NCI-H2081 (cell line): Measurements from ENCODE around the gene NOL4L.

Experiments
- DNase-seq, 2 experiments: peaks; one replicate each; lab custom pipeline; 2025; lab: John Stamatoyannopoulos, UW

Gene NOL4L

DNA sequence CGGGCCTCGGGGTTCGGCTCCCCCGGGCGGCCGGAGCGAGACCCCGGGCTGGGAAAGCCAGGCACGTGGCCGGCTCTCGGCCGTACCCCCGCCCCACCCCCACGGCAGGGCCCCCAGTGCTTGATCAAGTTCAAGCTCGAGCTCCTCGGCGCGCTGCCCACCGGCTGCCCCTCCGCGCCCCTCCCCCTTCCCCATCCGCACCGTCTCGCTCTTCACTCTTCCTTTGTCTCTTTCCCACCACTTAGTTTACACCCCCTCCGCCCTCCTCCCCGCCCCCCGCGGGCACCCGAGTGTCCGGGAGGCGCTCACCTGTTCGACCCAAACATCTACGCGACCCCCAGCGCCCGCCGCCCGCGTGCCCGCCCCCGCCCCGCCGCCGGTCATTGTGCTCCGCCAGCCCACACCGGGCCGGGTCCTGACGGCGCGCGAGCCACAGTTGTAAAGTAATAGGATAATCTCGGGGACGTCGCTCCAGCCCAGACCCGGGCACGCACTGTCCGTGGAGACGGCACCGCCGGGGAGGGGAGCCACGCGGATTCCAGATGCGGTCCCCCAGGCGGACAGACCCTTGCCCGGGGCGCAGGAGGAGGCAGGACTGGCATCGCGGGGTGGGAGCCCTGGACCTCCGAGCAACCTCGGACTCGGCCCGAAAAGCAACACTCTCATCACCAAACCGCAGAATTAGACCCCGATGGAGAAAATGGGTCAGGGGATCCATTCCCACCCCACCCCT lies 100.7 kb downstream of the NOL4L start:
- DNase-seq = peak in 1 of 2 experiments; percentile 16

DNA sequence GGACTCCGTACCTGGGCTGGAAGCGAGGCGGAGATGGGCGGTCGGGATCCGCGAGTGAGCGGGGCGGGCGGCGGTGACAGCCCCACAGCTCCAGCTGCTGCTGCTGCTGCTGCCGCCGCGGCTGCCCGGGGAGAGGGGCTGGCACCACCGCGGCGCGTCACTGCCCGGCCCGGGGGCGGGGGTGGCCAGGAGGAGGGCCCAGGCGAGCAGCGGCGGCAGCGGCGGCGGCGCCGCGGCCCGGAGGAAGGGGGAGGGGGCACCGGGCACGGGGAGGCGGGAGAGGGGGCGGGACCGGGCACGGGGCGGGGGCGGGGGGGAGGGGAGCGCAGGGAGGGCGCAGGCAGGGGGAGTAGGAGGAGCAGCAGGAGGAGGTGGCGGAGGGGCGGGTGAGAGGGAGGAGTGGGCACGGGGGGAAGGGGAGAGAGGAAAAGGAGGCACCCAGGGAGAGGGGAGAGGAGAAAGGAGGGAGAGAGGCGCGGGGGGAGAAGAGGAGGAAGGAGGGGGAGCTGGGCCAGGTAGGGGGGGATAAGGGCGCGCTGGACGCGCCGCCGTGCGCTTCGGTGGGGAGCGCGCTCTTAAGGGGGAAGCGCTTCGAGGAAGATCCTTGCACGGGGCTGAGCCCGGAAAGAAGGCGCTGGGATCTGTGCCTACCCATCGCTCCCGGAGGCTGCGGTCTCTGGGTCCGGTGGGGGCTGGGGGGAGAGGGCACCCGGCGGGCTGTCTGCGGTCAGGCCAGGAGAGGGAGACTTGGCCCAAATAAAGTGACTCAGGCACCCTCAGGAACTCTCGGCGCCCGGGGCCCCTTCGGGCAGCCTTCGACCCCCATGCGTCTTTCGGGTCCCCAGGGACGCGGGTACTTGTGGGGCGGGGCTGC lies 101.5 kb downstream of the NOL4L start:
- peak; percentile 88 to 93 for DNase-seq

DNA sequence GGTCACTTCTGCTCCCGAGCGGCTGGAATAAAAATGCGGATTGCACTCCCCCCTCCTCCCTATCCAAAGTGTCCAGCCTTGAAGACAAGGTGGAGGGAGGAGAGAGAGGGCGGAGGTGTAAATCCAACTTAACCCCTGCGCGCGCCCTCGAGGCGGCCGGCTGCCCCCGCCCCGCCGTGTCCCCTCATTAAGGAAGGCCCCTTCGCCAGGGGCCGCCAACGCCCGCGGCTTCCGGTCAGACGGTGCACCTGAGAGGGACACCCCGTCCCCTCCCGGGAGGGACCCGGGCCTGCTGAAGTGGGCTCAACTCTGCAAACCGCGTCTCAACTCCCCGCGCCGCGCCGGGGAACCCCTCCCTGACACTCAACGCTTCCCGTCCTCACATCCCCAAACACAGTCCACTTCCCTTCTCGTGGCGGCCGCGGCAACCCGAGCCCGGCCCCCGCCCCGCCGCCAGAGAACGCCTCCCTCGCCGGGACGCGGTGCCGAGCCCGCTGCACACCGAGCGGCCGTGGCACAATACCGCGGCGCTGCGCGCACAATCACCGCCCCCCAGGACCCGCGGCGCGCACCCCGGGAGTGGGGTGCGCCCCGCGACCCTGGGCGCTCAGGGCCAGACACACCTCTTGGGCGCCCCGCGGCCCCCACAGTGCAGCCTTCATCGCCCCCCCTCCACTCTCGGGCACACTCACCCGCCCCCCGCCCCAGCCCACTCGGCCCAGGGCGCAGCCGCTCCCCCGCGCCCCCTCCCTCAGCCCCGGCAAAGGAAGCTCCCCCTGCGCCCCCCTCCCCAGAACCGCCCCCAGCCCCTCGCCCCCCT lies 102.5 kb downstream of the NOL4L start:
- DNase-seq = no peak

DNA sequence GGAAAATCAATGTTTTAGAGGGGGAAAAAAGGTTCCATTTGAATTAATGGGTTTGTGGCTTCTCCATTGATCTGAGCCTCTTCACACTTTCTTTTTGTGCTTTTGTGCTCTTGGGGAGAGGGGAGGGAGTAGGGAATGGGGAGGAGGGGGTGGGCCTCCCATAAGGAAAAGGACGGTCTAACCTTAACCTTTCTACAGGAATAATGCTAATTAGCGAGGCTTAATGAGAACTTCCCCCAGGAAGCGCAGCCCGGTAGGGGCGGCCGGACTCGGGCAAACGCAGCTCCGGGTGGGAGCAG lies 103.0 kb downstream of the NOL4L start:
- no peak for DNase-seq

DNA sequence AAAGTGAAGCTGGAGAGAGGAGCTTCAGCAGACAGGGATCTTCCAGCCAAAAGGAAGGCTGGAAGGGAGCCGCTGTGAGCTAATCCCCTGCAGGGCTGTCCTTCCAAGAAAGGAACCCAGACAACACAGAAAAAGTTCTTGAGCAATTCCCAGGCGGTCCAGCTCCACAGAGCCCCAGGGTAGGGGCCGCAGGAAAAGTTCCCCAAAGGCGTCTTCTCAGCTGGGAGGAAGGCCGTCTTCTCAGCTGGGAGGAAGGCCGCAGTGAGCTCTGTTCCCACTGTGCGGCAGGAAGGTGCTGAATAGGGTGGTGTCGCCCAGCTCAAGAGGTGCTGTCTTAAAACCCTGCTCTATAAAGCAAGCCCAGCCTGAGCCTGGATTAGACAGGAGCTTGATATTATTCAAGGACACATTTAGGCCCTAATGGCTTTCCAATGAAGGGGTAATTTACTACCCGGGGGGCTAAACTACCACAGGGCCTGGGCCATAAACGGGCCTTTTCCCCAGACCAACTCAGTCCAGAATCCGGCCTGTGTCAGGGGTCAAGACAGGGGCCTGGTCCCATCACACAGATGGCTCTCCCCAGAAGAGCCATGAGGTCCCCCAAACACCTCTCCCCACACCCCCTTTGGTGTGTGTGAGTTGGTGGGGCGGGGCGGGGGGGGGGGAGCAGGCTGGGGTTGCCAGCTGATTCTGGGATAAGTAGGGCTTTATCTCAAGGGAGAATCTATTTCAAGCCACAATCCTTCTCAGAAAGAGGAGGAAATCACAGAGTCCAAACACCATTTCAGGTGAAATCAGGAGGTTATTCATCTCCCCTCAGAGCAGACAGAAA lies 103.6 kb downstream of the NOL4L start:
- no peak for DNase-seq

DNA sequence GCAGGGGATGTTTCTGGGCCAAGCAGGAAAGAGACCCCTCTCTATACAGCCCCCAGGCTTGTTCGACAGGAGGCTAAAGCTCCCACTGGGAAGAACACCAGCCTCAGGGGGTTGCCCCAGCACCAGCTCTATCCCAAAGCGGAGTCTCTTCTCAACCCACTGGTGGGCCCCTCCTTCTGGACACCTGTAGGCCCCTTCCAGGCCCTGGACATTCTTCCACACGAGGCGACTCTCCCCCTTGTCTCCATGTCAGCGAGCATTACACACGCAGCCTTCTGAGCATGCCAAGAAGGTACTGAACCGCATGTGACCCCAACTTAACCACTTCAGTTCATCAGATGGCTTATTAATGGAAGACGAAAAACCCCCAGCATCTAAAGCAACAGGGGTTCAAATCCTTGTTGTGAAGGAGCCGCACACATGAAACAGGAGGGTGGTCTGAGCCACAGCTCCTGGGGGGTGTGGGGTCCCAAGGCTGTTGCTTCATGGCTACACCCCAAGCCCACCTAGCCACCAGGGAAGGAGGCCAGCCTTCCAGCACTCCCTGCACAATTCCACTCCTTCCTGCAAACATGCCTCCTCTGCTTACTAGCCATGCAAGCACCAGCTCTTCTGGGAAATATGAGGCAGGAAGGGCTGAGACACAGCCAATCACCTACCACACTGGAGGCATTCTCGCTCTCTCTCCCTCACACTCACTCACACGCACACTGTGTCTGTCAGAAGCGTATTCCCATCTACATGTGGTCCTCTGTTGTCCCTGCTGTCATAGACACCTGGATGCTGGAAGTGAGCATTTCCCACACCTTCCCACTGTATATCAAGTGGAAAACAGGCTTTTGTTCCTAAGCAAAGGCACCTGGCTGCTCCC lies 104.5 kb downstream of the NOL4L start:
- no peak for DNase-seq

DNA sequence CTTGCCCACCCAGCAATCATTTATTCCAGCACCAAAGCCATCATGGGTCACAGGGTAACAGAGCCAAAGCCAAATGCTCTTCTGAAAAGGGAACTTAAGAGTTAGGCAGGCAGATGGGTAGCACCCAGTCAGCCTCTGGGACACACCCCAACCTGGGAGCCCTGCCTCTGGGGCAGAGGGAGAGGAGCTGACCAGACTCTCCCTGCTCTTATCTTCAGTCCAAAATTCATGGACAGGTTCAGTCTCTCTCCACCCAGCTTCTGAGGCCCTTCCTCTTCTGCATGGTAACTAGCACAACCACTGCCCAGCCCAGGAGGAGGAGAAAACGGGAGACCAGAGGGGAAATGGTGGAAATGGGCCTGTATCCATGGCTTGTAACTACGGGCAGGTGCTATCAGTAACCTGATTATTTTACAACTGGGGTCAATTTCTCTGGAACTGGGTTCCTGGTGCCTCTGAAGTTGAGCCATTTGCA lies 105.4 kb downstream of the NOL4L start:
- DNase-seq = no peak

DNA sequence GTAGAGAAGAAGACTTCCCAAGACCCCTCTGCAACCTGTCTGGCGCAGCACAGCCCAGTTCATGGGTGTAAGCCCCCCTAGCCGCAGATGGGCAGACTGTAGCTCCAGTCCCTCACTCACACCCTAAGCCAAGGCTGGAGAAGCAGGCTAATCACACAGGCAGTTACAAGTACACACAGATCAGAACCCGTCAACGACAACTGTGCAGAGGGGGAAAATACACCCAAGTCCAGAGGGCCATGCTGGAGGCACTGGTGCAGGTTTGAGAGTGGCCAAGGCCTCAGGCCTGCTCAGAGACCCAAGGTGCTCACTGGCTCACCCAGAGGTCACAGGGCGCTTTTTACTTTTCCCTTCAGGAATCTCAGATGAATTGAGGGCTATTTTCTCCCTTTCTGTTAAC lies 106.1 kb downstream of the NOL4L start:
- DNase-seq = no peak

DNA sequence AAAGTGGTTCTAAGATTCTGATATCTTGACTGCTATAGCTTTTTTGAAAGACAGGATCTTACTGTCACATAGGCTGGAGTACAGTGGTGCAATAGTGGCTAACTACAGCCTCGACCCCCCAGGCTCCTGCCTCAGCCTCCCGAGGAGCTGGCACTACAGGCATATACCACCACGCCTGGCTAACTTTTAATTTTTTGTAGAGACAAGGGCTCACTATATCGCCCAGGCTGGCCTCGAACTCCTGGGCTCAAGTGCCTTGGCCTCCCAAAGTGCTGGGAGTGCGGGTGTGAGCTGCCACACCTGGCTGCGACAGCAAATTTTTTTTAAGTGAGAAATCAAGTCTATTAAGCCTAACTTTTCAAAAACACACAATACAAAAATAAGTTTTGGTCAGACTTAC lies 106.6 kb downstream of the NOL4L start:
- no peak for DNase-seq

DNA sequence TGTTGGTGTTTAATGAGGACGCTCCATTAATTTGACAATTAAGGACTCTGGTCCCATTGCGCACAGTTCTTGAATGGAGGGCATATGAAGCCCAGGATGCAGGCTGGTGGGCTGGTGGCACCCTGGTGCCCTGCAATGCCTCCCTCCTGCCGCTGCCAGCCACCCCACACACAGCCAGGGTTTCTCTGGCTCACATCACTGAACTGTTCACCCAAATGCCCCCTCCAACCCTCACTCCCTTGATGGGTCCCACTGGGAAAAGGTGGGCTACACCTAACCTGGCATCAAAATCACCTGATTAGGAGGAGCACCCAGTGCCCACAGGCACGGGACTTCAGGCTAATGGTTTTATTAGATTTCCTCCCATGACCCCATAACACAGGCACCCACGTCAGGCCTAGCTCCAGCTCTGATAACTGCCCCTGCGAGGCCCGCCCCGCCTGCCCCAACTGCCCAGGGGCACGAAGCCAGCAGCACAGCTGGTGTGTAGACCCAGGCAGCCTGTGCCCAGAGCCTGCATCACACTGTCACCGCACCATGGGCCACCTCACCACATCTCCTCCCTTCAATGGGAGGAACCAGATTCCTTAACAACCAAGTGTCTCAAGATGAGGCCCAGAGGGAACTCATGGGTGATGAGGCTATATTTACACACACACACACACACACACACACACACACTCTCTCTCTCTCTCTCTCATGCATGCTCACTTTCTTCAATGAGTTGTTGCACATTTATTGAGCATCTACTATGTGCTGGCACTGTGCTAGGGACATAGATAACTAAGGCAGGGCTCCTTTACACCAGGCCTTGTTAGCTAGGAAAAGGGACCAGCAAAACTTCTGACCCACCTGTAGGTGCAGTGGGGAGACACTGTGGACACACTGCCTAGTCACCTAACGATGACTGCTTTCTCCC lies 107.3 kb downstream of the NOL4L start:
- DNase-seq = no peak

DNA sequence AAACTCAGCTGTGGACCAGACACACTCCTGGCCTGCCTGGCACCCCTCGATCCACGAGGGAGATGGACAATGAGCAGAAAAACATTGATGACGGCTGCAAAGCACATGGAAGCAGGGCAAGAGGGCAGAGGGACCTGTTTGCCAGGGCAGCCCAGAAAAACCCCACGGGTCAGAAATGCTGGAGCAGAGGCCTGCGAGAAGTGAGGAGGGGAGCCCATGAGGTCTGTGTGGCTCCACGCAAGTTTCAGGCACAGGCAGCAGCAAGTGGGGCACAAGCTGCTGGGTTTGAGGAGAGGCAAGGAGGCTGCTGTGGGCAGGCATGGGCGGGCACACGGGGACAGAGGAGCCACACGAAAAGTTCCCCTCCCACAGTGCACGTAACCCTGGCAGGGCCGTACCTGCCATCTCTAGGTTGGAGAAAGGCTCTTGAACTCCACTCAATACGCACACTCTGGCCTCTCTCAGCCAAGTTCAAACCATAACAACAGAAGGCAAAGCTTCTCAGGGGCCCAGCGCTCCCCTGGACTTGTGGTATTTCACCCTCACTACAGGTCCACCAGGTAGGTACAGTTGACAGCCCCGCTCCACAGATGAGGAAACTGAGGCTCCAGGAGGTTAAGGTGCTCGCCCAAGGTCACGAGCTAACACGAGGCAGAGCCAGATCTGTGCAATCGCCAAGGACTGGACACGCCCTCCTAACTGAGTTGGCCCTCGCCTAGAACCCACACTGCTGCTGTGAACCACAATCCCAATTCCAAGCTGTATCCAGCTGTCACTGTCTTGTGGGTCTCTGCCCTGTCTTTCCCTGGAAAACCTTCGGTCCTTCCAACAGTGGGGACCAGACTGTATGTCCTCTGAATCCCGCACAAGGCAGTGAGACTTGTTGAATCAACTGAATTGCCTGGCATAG lies 108.2 kb downstream of the NOL4L start:
- DNase-seq = no peak

DNA sequence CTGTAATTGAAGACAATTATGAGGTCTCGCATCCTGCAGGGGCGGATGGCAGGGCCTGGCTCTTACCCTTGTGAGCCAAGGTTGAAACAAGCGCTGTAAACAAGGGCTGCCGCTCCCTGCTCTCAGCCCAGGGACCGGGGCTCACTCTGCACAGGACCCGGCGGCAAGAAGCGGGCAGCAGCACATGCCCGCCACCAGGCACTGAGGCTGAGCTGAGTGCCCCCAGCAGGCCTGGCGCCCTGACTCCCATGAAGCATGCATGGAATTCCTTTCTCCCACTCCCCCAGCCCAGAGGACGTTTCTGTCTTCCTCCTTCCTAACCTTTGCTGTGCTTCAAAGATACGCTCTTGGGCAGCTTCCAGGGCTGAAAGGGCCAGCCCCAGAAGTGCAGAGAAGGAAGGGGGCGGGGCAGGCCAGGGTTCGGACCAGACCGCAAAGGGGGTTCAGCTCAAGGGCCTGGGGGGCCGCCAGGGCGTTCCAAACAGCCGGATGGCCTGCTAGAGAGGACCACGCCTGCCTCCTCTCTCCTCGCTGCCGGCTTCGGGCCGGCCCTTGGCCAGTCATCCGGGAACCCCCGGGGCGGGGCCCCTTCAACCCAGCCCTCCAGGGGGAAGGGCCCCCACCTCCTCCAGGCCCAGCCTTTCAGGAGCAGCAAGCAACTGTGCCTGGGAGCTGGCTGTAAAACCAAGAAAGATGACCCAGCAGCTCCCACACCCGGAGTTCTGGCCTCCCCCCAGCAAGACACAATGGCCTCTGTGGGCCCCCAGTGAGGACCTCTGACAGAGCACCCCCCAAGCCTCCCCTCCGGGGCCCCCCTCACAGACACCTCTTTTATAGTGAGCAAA lies 109.9 kb downstream of the NOL4L start:
- DNase-seq = no peak

DNA sequence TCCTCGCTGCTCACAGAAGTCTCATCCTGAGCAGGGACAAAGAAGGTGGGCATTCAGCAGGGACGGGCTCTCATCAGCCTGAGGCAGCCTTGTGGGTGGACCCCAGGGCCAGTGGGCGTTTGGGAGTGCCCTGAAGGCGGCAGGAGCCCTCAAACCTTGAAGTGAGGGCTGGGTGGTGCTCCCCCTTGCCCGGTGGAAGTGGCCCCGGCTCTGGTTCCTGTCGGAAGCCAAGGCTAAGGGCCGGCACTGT lies 110.5 kb downstream of the NOL4L start:
- no peak for DNase-seq

DNA sequence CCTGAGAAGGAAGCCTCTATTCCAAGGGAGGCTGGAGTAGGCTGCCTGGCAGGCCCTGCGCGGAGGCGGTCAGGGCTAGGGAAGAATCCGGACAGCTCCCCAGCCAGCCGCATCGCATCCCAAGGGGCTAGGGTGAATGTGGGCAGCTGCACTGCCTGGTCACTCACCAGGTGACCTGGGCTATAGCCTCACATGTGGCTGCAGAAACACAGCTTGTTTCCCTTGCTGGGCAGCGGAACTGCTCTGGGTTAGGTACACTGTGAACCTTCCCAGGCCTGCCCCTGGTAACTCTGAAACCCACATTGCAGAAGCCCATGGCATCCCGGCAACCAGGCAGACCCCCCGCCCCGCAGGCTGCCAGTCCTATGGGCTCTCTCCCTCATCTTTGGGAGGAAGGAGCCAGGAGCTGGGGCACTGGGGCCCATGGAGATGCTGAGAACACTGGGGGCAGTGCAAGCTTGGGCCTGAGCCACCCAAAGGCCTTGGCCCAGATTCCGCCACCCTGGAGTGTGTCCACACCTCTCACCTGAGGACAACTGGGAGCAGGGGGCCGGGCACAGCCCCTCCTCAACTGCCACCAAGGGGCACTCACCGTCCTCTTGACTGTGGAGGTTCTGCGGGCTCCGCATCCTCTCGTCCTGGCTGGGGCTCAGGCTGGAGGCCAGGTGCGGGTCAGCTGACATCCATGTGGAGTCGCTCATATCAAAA lies 111.0 kb downstream of the NOL4L start:
- DNase-seq = no peak

DNA sequence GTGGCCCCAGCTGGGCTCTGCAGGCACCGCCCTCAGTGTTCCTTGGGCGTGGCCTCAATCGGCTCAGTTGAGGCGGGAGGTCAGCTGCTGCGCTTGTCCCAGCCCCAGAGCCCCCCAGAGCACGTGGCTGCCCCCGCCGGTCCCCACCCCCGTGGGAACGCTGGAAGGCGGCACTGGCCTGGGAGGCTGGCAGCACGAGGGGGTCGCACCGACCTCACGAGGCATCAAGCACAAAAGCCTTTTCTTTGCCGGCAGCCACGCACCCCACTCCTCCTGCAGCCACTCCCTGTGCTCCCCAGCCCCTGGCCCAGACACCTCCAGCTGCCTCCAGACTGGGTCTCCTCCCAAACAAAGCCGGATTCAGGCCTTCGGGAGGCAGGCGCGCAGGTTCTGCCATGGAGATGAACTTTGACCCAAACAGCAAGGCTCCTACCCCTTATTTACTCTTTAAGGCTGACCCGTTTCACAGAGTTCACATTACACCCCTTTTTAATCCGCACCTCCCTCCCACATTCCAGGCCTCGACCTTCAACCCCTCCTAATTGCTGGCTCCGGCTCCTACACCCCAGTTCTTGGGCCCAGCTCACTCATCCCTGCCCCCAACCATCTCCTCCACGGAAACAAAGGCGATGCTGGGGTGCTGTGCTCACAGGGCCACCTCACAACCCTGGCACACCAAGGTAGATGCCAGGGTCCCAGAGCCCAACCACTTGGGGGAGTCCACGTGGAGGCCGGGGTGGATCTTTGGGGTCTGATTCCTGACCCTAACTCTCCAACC lies 111.7 kb downstream of the NOL4L start:
- no peak for DNase-seq

DNA sequence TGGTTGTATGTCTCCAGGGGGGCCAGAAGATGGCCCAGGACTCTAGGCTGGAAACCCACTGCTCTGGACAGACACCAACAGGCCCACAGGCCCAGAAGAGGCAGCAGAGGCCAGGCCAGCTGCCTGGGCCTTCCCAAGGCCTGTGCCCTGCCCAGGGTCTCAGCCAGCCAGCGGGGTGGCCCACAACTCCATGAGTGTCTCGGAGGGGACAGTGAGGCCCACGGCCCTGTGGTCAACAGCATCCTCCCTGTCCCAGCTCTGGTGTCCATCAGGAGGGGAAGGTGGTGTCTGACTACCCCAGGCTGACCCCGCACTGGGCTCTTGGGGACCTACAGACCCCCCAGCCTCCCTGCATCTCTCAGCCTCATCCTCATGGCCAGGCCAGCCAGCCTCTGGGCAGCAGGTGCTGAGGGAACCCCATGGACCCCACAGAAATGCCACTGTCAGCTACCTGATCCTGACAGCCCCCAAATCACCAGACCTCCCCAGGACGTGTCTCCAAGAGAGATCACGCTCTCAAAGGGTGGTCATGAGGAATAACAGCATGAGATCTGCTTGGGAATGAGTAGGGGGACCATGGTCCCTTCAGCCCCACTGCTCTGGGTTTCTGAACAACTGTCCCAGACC lies 112.4 kb downstream of the NOL4L start:
- no peak for DNase-seq
